ENCODE data around the gene MRPL45. TPM values are rescaled to one million over a fixed set of nuclear protein-coding genes. Genes with fewer than 3 reads are reported as not detected.

Gene MRPL45
- total RNA-seq, 1 donor from 2014 or later, result 34.3 TPM

GRCh38 chr17:38338053-38338452, 41.1 kb downstream of the MRPL45 start:
- no peak overlapping the region for H3K4me3 Mint-ChIP-seq (ENCODE audit: unreplicated experiment)
- no peaks in the 10 kb centered on the region for H3K79me2 ChIP-seq (ENCODE audit: insufficient read depth, low read length)
- no peak overlapping the region for H3K27ac Mint-ChIP-seq (ENCODE audit: unreplicated experiment)
- TF ChIP-seq CTCF (IDR thresholded peaks at IDR 0.05; ENCODE audit: insufficient read depth, low read depth, low read length) (no peak), EZH2 (IDR thresholded peaks at IDR 0.05; ENCODE audit: insufficient read depth, low read length) (no peak)
- H3K27me3 ChIP-seq (ENCODE audit: insufficient read depth, low read length), result peaks cover 12% of the 10 kb centered on the region
- H3K36me3 Mint-ChIP-seq (ENCODE audit: low read depth, unreplicated experiment), result no peaks in the 10 kb centered on the region
- H2AFZ ChIP-seq (ENCODE audit: low read depth, low read length), result no peak overlapping the region
- H3K36me3 ChIP-seq (ENCODE audit: insufficient read depth, low read length), result no peaks in the 10 kb centered on the region
- H3K4me1 Mint-ChIP-seq (ENCODE audit: low read depth, unreplicated experiment), result no peaks in the 10 kb centered on the region
- DNase-seq (ENCODE audit: low read depth) (no peak), FAIRE-seq (no peak)
- H3K4me1 ChIP-seq (ENCODE audit: insufficient read depth, low read length), result no peaks in the 10 kb centered on the region
- H3K9ac ChIP-seq (ENCODE audit: low read length), result no peak overlapping the region
- H3K4me2 ChIP-seq (ENCODE audit: low read length), result no peak overlapping the region
- no peak overlapping the region for H3K27ac ChIP-seq (ENCODE audit: low read depth, low read length)
- peaks cover 2% of the 10 kb centered on the region for H3K9me3 Mint-ChIP-seq (ENCODE audit: unreplicated experiment)
- no peaks in the 10 kb centered on the region for H3K9me3 ChIP-seq (ENCODE audit: insufficient read depth, low read depth, low read length)
- H4K20me1 ChIP-seq (ENCODE audit: insufficient read depth, low read length), result no peaks in the 10 kb centered on the region
- peaks cover 53% of the 10 kb centered on the region for H3K27me3 Mint-ChIP-seq (ENCODE audit: low read depth, unreplicated experiment)
- no peak overlapping the region for H3K4me3 ChIP-seq (ENCODE audit: insufficient read depth, low read depth, low read length)

GRCh38 chr17:38338535-38338934, 41.6 kb downstream of the MRPL45 start:
- no peak for FAIRE-seq
- no peaks in the 10 kb centered on the region for H3K79me2 ChIP-seq (ENCODE audit: insufficient read depth, low read length)
- Mint-ChIP-seq H3K27me3 (ENCODE audit: low read depth, unreplicated experiment) (peaks cover 50% of the 10 kb centered on the region), H3K4me1 (ENCODE audit: low read depth, unreplicated experiment) (no peaks in the 10 kb centered on the region), H3K9me3 (ENCODE audit: unreplicated experiment) (peaks cover 2% of the 10 kb centered on the region), H3K27ac (ENCODE audit: unreplicated experiment) (no peak overlapping the region), H3K4me3 (ENCODE audit: unreplicated experiment) (no peak overlapping the region), H3K36me3 (ENCODE audit: low read depth, unreplicated experiment) (no peaks in the 10 kb centered on the region)
- H3K4me3 ChIP-seq (ENCODE audit: insufficient read depth, low read depth, low read length), result no peak overlapping the region
- DNase-seq (ENCODE audit: low read depth), result no peak
- H4K20me1 ChIP-seq (ENCODE audit: insufficient read depth, low read length), result no peaks in the 10 kb centered on the region
- peaks cover 12% of the 10 kb centered on the region for H3K27me3 ChIP-seq (ENCODE audit: insufficient read depth, low read length)
- no peaks in the 10 kb centered on the region for H3K9me3 ChIP-seq (ENCODE audit: insufficient read depth, low read depth, low read length)
- TF ChIP-seq EZH2 (IDR thresholded peaks at IDR 0.05; ENCODE audit: insufficient read depth, low read length), result no peak
- TF ChIP-seq CTCF (IDR thresholded peaks at IDR 0.05; ENCODE audit: insufficient read depth, low read depth, low read length), result no peak
- H3K9ac ChIP-seq (ENCODE audit: low read length), result no peak overlapping the region
- no peak overlapping the region for H2AFZ ChIP-seq (ENCODE audit: low read depth, low read length)
- H3K4me1 ChIP-seq (ENCODE audit: insufficient read depth, low read length), result no peaks in the 10 kb centered on the region
- no peaks in the 10 kb centered on the region for H3K36me3 ChIP-seq (ENCODE audit: insufficient read depth, low read length)
- no peak overlapping the region for H3K4me2 ChIP-seq (ENCODE audit: low read length)
- H3K27ac ChIP-seq (ENCODE audit: low read depth, low read length), result no peak overlapping the region

- H3K27ac ChIP-seq (ENCODE audit: low read depth, low read length), result no peak overlapping the region
- no peak overlapping the region for H3K9ac ChIP-seq (ENCODE audit: low read length)
- no peaks in the 10 kb centered on the region for H4K20me1 ChIP-seq (ENCODE audit: insufficient read depth, low read length)
- H3K4me2 ChIP-seq (ENCODE audit: low read length), result no peak overlapping the region
- Mint-ChIP-seq H3K27me3 (ENCODE audit: low read depth, unreplicated experiment) (peaks cover 49% of the 10 kb centered on the region), H3K4me1 (ENCODE audit: low read depth, unreplicated experiment) (no peaks in the 10 kb centered on the region), H3K9me3 (ENCODE audit: unreplicated experiment) (peaks cover 2% of the 10 kb centered on the region), H3K27ac (ENCODE audit: unreplicated experiment) (no peak overlapping the region), H3K4me3 (ENCODE audit: unreplicated experiment) (no peak overlapping the region), H3K36me3 (ENCODE audit: low read depth, unreplicated experiment) (no peaks in the 10 kb centered on the region)
- no peak overlapping the region for H2AFZ ChIP-seq (ENCODE audit: low read depth, low read length)
- peaks cover 13% of the 10 kb centered on the region for H3K27me3 ChIP-seq (ENCODE audit: insufficient read depth, low read length)
- no peaks in the 10 kb centered on the region for H3K36me3 ChIP-seq (ENCODE audit: insufficient read depth, low read length)
- no peaks in the 10 kb centered on the region for H3K4me1 ChIP-seq (ENCODE audit: insufficient read depth, low read length)
- no peaks in the 10 kb centered on the region for H3K79me2 ChIP-seq (ENCODE audit: insufficient read depth, low read length)
- no peaks in the 10 kb centered on the region for H3K9me3 ChIP-seq (ENCODE audit: insufficient read depth, low read depth, low read length)
- TF ChIP-seq EZH2 (IDR thresholded peaks at IDR 0.05; ENCODE audit: insufficient read depth, low read length), result no peak
- TF ChIP-seq CTCF (IDR thresholded peaks at IDR 0.05; ENCODE audit: insufficient read depth, low read depth, low read length), result no peak
- FAIRE-seq, result no peak
- H3K4me3 ChIP-seq (ENCODE audit: insufficient read depth, low read depth, low read length), result no peak overlapping the region
- DNase-seq (ENCODE audit: low read depth), result no peak
Observed at GRCh38 chr17:38339891-38340290, 42.9 kb downstream of the MRPL45 start.
